Pancreas (tissue), 10 donors: ENCODE measurements around the gene RRBP1. TPM values are rescaled to one million over a fixed set of nuclear protein-coding genes. Genes with fewer than 3 reads are reported as not detected.

Experiments
- ATAC-seq, 4 donors: fragments of 200-7000 bp; cut with Tn5 transposase; one replicate each; pipeline versions ENCODE4 v1.8.0 to v1.9.1; 2020; ENCODE audit warnings: mild to moderate bottlenecking in 4 of 4, moderate library complexity in 4 of 4
- DNase-seq, 6 donors: peaks; one replicate each; pipeline ENCODE4 v3.0.0-alpha.2; 2020
- FAIRE-seq: peaks from 2 replicates; lab custom pipeline; 2012; peaks lifted over from hg19 to GRCh38; lab: Jason Lieb, UNC
- H3K27ac ChIP-seq, 4 donors: fragments of 200-600 bp; sonication (generic); 1 replicate in 3 of 4; 2 replicates in 1 of 4; pipeline versions ENCODE4 v1.5.0 to v1.8.0; 2020
- H3K27me3 ChIP-seq, 4 donors: fragments of 200-600 bp; one replicate each; pipeline ENCODE4 v1.8.0; 2021
- H3K36me3 ChIP-seq, 3 donors: fragments of 200-600 bp; sonication (generic) in 1 of 3; one replicate each; pipeline versions ENCODE4 v1.5.0 to v1.8.0; 2020 to 2021
- H3K4me1 ChIP-seq, 3 donors: fragments of 200-600 bp; one replicate each; pipeline ENCODE4 v1.8.0; 2021
- H3K4me3 ChIP-seq, 4 donors: fragments of 200-600 bp; sonication (generic) in 2 of 4; one replicate each; pipeline versions ENCODE4 v1.5.0 to v1.8.0; 2020 to 2021
- H3K9me3 ChIP-seq, 4 donors: fragments of 200-600 bp; one replicate each; pipeline ENCODE4 v1.8.0; 2021
- CTCF ChIP-seq, 4 donors: fragments of 200-600 bp; sonication (generic) in 3 of 4; IDR thresholded peaks; one replicate each; pipeline versions ENCODE4 v1.5.0 to v1.8.0; 2021; ENCODE audit warnings: antibody characterized with exemption in 4 of 4
- WGBS, 2 donors: extraction: QIAGEN DNeasy Blood & Tissue Kit; methylation state at CpG; one replicate each; pipeline ENCODE4 v1.1.7; 2013; 5-methylcytosine and 5-hydroxymethylcytosine counted together
- intact Hi-C, 3 donors: fragments of 100-400 bp; cut with DNase I; formaldehyde crosslinking; loops; one replicate each; pipeline versions ENCODE4 v1.11.1 to v1.14.2; 2022
- polyA plus RNA-seq, 2 donors: library from polyadenylated mRNA; stranded (reverse); fragments of 200-250 nt; gene quantifications; one replicate each; pipeline ENCODE4 v1.2.3, GENCODE V29; 2013
- total RNA-seq, 6 donors: library from RNA; stranded (reverse); fragmentation: NEBNext Ultra II Directional in 4 of 6; extraction: Animal tissue kit (Norgen Biotek cat#: 25700) in 4 of 6; gene quantifications; one replicate each; pipeline versions ENCODE4 v1.2.1 to v1.2.4, GENCODE V29; 2021 to 2023
- donor health status: healthy with polysubstance abuse.
- donor health status: DM: no; HTN: no; CAD: no; lungs with moderate emphysema.
- donor health status: DM: no; HTN: no; CAD: no.
- donor health status: control.
- donor health status: control.
- donor health status: Bipolar disorder and iron deficiency.
- donor health status: DM: yes; HTN: yes; CAD: no.
- donor health status: DM: no; HTN: no; CAD: no.
- donor health status: DM: no; HTN: no; CAD: no.
- donor health status: DM: yes; HTN: yes; CAD: no.

The RRBP1 gene
- total and polyA plus RNA-seq, 8 donors = 170 to 442 (median 348) TPM

DNA sequence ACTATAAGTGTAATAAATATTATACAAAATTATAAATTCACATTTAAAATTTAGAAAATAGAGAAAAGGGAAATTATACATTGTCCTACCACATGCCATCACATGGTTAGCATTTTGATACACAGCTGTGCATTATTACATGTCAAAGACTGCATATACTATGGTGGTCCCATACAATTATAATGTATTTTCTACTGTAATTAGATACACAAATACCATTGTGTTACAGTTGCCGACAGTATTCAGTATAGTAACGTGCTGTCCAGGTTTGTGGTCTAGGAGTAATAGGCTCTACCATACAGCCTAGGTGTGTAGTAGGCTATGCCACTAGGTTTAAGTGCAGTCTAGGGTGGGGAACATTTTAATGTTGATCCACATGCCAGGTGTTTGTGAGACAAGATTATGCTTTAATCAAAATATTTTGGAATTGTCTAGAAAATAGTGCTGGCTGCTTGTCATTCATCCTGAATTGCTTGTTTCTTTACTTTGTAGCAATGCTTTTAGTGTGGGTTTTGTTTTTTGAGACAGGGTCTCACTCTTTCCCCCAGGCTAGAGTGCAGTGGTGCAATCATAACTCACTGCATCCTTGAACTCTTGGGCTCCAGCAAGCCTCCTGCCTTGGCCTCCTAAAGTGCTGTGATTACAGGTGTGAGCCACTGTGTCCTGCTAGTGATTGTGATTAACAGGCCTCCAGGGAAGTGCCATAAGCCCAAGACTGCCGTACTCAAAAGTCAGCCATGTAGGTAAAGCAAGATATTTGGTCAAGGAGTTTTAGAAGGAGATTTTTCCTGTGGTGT lies 73.1 kb downstream of the RRBP1 start:
- Histone ChIP-seq H3K27me3 (no peaks in the 10 kb centered on the region), H3K4me1 (peaks cover 39 to 51% (median 40%) of the 10 kb centered on the region in 3 donors), H3K27ac (peak overlapping the region in 2 of 4 donors; percentile 1 to 4), H3K4me3 (no peak overlapping the region), H3K36me3 (peaks cover 0 to 7% (median 3%) of the 10 kb centered on the region in 3 donors), H3K9me3 (no peaks in the 10 kb centered on the region)
- intact Hi-C loops = no loop called here
- no peak for FAIRE-seq
- TF ChIP-seq CTCF (IDR thresholded peaks at IDR 0.05) = no peak
- no peak for DNase-seq
- no peak for ATAC-seq
- 61% methylated on average over 3 of the region's 3 CpGs for WGBS, 2 donors

DNA sequence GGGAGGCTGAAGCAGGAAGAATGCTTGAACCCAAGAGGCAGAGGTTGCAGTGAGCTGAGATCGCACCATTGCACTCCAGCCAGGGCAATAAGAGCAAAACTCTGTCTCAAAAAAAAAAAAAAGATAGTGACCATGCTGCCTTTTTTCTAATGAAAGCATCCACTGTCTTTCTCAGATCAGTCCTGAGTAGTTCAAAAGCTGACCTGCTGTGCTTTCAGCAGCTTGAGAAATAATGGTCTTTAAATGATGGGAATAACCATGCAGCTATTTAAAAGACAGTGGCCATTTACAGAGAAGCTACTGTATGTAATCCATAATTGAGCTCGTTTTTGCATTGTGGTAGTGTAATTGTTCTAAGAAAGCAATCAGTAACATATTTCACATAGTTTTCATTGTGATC lies 76.0 kb downstream of the RRBP1 start:
- Histone ChIP-seq H3K4me3 (no peak overlapping the region), H3K27me3 (no peaks in the 10 kb centered on the region), H3K36me3 (peaks cover 0 to 19% (median 0%) of the 10 kb centered on the region in 3 donors), H3K27ac (peak overlapping the region in 2 of 4 donors; percentile 40 to 57), H3K4me1 (peaks cover 45 to 55% (median 51%) of the 10 kb centered on the region in 3 donors), H3K9me3 (no peaks in the 10 kb centered on the region)
- WGBS, 2 donors = 37 to 42% methylated on average over 2 of the region's 2 CpGs
- no peak for TF ChIP-seq CTCF (IDR thresholded peaks at IDR 0.05)
- intact Hi-C loops = no loop called here
- ATAC-seq (no peak), DNase-seq (no peak), FAIRE-seq (no peak)

DNA sequence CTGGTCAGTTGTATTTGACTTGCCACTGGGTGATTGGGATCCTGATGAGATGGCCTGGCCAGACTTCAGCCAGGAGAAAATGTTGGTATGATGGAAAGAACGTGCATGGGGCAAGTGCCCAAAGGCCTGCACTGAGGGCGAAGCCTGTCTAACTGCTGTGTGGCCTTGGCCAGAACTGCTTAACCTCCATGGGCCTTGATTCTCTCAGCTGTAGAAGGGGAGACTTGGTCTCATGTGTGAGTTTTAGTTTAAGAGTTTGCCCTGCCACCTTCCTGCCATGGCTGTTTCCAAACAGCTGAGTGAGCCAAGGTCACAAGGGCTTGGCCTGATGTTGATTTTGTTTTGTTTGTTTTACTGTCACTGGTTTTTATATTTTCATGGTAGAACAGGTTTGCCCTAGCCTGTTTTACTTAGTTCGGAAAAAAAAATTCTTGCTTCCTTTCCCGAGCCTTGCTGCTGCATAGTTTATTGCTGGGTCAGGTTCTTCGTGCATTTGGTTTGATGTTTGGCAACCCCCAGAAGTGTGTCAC lies 76.8 kb downstream of the RRBP1 start:
- H3K4me3 ChIP-seq = no peak overlapping the region
- H3K9me3 ChIP-seq = no peaks in the 10 kb centered on the region
- DNase-seq = peak in 4 of 6 donors; percentile 51 to 78 (median 73)
- H3K27me3 ChIP-seq = no peaks in the 10 kb centered on the region
- no peak for TF ChIP-seq CTCF (IDR thresholded peaks at IDR 0.05)
- peak overlapping the region in 2 of 4 donors; percentile 52 to 57 for H3K27ac ChIP-seq
- ATAC-seq = peak; percentile 79 to 89 (median 84)
- no peak for FAIRE-seq
- peaks cover 0 to 23% (median 0%) of the 10 kb centered on the region in 3 donors for H3K36me3 ChIP-seq
- intact Hi-C loops = no loop called here
- peaks cover 45 to 53% (median 51%) of the 10 kb centered on the region in 3 donors for H3K4me1 ChIP-seq
- 10 to 11% methylated on average over 5 of the region's 5 CpGs for WGBS, 2 donors

DNA sequence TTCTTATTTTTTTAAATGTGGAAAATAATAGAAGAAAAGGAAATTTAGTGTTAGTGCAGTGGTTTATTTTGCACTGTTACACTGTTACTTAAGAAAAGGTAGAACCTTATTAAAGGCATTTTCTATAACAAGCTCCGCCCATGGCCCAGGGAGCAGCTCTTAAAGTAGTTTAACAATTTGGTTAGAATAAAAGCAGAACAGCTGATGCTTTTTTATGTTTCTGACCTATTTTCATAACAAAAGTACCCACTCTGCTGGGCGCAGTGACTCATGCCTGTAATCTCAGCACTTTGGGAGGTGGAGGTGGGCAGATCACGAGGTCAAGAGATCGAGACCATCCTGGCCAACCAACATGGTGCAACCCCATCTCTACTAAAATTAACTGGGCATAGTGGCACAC lies 79.5 kb downstream of the RRBP1 start:
- no peak for DNase-seq
- ATAC-seq = no peak
- no peaks in the 10 kb centered on the region for H3K9me3 ChIP-seq
- 89 to 96% methylated on average over 4 of the region's 4 CpGs for WGBS, 2 donors
- H3K4me1 ChIP-seq = peaks cover 56 to 59% (median 57%) of the 10 kb centered on the region in 3 donors
- no peak overlapping the region for H3K4me3 ChIP-seq
- H3K27me3 ChIP-seq = no peaks in the 10 kb centered on the region
- no peak for TF ChIP-seq CTCF (IDR thresholded peaks at IDR 0.05)
- H3K27ac ChIP-seq = no peak overlapping the region
- intact Hi-C loops = no loop called here
- peaks cover 0 to 27% (median 0%) of the 10 kb centered on the region in 3 donors for H3K36me3 ChIP-seq
- FAIRE-seq = no peak
